Right lobe of liver (tissue), 4 donors: ENCODE results near the gene VAPB.

Experiments
- POLR2A ChIP-seq: fragments of 450-650 bp; IDR thresholded peaks from one replicate; pipeline ENCODE4 v1.6.1; 2017; ENCODE audit warnings: antibody characterized with exemption, mild to moderate bottlenecking
- TF ChIP-seq, protein P1 (sequence below), 4 donors: fragments of 200-600 bp in 3 of 4; fragments of 450-650 bp in 1 of 4; IDR thresholded peaks; one replicate each; pipeline versions ENCODE4 v1.5.1 to v1.8.0; 2016 to 2022; ENCODE audit warnings: antibody characterized with exemption in 4 of 4, mild to moderate bottlenecking in 2 of 4
- donor health status: DM: no; HTN: no; CAD: no.
- donor health status: DM: no; HTN: no; CAD: no.
- donor health status: DM: no; HTN: yes; CAD: no.

- TF ChIP-seq, protein P1, sequence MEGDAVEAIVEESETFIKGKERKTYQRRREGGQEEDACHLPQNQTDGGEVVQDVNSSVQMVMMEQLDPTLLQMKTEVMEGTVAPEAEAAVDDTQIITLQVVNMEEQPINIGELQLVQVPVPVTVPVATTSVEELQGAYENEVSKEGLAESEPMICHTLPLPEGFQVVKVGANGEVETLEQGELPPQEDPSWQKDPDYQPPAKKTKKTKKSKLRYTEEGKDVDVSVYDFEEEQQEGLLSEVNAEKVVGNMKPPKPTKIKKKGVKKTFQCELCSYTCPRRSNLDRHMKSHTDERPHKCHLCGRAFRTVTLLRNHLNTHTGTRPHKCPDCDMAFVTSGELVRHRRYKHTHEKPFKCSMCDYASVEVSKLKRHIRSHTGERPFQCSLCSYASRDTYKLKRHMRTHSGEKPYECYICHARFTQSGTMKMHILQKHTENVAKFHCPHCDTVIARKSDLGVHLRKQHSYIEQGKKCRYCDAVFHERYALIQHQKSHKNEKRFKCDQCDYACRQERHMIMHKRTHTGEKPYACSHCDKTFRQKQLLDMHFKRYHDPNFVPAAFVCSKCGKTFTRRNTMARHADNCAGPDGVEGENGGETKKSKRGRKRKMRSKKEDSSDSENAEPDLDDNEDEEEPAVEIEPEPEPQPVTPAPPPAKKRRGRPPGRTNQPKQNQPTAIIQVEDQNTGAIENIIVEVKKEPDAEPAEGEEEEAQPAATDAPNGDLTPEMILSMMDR (IDR thresholded peaks at IDR 0.05): no peak
- no peak for TF ChIP-seq POLR2A
These were observed 65.4 kb downstream of the VAPB start for GRCh38 chr20:58454460-58454859.
